ENCODE measurements around the gene GLCE.

GLCE gene

DNA sequence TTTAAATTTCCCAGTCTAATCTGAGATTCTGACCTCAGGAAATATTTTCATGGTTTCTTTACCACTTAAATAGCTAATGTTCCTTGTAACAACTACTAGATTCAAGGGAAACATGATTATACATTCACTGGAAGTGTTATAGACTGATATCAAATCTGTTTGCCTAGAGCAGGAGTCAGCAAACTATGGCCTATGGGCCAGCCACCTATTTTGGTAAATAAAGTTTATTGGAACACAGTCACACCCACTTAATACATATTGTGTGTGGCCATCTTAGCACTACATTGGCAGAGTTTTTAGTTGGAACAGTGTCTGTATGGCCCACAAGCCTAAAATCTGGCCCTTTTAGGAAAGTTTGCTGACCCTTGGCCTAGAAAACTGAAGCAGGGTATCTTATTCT, 50.1 kb downstream of the GLCE start:
- no peak for DNase-seq

DNA sequence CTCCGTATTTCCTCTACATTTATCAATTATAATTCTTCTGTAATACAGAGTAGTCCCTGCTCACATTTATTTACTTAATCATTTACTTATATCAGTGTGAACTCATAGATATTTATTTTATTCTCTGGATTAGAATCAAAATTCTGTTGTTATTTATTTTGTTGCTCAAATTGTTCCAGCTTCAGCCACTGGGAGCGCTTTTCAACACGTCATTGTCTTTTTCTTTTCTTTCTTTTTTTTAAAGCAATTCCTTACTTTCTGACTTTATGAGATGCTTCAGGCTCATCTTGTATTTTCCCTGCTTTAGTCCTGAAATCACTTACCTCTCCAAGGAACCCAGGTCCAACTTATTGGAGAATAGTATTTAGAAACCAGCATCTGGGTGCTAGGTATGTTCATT, 53.4 kb downstream of the GLCE start:
- no peak for DNase-seq

DNA sequence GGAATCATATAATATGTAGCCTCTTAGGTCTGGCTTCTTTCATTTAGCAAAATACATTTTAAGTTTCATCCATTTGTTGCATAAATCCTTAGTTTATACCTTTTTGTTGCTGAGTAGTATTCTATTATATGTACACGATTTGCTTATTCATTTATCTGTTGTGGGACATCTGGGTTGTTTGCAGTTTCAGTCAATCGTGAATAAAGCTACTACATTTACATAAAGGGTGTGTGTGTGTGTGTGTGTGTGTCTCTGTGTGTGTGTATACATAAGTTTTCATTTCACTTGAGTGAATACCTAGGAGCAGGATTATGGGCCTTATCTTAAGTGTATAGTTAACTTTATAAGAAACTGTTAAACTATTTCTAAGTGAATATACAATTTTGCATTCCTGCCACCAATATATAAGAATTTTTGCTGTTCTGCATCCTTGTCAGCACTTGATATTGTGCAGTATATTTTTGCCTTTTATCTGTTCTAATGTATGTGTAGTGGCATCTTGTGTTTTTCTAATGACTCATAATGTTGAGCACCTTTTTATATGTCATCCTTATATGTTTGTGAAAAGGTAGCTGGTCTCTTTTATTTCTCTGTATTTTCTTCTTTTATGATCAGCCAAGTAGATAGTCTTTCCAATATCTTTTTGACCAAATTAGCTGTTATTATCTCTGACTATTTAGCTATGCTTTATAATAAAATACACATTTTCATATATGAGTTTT, 55.0 kb downstream of the GLCE start:
- no peak for DNase-seq

DNA sequence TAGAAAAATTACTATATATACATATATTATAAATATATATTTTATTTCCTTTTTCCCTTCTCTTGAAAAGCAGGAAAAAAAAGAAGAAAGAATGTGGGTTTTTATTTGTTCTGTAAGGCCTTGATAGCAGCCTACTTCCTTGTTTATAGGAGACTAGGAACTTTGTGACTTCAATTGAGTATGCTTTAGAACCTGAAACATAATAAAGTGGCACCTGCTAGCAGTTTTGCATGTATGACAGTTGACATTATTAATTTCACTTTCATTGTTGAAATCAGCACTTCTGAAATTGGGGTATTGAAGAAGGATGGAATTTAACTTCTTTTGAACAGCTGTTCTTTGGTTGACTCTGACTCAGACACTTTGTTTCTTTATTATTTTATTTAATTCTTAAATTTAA, 56.9 kb downstream of the GLCE start:
- no peak for DNase-seq

DNA sequence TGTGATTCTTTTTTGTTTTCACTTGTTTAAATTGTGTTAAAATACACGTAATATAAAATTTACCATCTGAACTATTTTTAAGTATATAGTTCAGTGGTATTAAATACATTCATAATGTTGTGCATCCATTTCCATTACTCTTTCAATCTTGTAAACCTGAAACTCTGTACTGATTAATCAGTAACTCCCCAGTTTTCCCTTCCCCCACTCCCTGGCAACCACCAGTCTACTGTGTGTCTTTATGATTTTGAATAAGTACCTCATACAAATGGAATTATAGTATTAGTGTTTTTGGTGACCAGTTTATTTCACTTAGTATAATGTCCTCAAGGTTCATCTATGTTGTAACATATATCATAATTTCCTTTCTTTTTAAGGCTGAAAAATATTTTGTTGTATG, 59.3 kb downstream of the GLCE start:
- DNase-seq, result no peak

DNA sequence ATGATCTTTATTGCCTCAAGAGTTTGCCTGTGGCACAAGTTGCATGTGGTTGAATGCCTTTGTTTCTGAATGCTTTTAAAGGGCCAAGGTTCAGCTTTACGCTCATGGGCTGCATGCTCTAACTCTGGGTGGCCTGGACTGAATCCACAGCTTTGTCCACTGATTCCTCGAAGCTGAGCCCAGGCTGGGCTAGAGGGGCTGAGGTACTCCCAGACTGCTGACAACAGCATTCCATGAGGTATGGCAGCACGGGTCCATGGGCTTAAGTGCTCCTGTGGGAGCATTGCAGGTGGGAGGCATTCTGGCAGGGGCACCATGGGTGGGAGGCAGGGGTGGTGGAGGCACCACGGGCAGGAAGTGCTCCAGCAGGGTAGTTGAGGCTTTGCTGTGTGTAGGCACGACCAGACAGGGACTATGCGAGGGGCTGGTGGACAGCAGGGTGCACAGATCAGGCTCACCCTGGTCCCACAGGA, 61.6 kb downstream of the GLCE start:
- DNase-seq, result no peak

DNA sequence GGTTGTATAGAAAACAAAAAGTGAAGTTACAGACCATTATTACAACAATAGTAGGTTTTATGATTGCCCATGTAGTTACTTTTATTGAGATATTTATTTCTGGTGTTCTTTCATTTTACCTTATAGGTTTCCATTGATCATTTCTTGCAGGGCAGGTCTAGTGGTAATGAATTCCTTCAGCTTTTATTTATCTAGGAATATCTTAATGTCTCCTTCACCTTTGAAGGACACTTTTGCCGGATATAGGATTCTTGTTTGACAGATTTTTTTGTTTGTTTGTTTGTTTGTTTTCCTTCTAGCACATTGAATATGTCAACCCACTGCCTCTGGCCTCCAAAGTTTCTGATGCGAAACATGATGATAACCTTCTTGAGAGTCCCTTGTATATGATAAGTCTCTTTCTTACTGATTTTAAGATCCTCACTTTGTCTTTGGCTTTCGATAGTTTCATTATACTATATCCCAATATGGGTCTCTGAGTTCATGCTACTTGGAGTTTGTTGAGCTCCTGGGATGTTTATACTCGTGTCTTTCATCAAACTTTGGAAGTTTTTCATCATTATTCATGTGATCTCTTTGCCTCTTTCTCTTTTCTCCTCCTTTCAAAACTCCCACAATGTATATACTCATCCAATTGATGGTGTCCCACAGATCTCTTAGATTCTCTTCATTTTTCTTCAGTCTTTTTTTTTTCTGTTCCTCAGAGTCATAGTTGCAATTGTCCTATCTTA, 62.8 kb downstream of the GLCE start:
- no peak for DNase-seq

DNA sequence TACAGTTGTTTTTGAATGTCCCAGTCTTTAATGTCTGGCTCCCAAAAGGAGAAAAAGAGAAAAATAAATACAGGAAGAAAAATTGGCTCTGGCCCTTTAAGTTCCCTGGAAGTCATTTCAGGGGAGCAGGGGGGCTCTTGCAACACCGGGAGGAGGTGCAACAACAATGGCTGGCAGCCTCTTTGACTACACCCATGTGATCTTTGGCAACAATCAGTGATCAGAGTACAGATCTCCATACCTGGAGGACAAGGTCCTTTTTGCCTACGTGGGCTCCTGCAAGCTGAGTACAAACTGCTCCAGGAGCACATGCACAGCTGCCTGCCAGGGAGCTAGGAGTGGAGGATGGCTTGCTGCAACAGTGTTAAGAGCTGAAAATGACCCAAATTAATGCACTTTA, 63.9 kb downstream of the GLCE start:
- DNase-seq, result no peak

DNA sequence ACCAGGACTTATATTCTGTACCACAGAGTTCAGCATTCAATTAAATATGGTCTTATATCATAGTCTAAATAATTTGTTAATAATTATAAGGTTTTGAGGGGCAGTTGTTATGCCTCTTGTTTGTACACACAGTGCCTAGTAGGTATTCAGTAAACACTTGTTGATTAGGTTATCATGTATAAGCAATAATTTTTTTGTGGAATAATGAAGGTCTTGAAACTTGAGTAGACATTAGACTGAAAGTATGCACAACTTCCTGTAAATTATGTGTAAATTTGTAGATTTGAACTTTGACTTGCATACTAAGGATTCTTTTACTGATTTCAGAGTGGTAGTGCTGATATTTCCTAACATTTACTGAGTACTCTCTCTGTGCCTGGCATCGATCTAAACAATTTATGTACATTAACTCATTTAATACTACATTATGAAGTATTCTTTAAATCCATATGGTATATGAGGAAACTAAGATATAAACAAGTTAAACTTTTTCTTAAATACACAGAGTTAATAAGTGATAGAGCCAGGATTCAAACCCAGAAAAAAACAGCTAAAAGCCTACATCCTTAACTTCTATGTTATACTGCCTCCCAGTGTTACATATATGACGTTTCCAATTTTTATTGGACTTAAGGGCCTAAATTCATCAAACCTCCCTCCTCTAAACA, 65.1 kb downstream of the GLCE start:
- no peak for DNase-seq

DNA sequence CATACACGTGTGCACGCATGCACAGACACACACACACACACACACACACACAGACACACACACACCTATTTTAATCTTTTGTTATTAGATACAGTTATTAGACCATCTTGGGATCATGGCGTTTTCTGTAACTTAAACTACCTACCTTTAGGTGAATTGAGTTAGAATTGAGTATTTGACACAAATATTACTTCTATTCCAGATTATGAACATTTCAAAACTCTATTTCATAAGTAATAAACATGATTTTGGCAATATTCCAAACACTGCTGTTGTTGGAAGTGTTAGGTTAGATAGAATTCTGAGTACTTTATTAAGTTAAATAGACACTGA, 65.6 kb downstream of the GLCE start:
- no peak for DNase-seq

DNA sequence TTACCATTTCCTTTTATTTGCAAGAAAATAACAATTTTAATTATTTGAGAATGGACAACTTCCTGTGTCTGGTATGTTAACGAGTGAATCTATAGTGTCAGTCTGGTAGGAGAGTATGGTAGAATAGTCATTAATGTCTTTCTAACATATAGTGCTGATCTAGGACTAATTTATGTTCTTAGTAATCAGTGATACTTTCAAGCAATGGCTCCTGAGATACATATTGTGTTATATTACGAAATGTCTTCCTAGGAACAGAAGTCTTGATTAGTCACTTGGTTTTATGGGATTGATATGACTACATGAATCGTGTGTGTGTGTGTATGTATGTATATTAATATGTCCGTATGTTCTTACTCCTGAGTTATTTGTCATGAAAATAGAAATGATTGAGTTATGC, 71.7 kb downstream of the GLCE start:
- no peak for DNase-seq

DNA sequence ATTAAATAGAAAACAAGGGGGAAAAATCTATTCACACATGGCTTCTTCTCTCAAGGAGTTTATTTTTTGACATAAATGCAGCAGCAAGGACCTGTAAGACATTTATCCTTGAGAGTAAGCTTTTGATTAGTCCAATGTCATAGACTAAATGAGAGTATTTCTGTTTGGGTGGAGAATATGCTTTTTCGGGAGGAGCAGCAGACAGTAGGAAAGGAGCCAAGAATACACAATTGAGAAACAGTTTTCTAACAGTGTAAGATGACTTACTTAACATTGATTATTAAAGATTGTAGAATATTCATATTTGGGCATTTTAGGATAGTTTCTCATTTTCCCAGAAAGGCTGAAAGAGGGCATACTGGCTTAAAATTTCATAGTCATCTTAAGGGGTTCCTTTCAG, 72.3 kb downstream of the GLCE start:
- DNase-seq, result no peak

DNA sequence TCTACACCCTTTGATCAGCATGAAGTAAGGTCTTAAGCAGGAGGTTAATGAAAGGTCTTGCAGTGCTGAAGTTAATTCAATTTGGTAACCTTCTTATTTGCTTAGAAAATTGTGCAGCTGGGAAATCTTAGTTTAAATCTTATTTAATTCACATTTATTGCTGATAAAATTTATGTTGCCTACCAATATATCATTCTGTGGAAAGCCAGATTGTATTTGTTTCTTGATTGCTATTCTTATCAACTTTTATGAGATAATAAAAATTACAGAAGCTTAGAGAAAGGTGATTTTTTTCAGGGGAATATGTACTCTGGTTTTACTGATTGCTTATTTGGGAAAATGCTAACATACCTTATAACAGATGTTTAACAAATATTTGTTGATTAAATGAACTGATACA, 74.2 kb downstream of the GLCE start:
- DNase-seq, result no peak

DNA sequence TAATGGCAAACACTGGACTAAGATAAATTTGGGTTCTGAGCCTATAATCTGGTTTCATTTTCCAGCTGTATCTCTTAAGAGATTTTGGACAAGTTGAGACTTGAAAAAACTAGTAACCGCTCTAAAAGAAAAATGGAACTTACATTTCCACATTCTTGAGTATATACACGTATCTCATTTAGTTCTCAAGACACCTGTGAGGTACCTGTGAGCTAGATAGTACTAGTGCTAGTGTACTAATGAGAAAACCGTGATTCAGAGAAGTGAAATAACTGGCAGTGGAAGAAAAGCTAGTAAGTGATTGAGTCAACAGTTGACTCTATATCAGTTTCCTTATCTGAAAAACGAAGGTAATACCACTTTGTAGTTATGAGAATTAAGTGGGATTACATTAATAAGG, 76.1 kb downstream of the GLCE start:
- DNase-seq, result no peak

DNA sequence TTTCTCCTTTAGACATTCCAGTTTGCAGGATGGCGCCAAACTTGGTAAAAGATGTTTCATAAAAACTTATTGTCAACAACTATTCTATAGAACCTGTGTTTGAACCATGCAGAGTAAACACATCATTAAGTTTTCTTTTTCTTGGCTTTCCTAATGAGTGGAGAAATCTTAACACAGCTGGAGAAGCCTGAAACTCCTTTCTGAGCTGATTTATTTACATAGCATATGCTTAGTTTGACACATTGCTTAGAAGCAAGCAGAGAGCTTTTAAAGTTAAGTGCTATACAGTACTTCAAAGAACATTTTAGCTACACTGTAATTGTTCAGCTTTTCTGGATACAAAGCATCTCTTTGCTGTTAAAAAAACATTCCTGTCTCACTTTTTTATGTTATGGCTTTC, 77.3 kb downstream of the GLCE start:
- no peak for DNase-seq

DNA sequence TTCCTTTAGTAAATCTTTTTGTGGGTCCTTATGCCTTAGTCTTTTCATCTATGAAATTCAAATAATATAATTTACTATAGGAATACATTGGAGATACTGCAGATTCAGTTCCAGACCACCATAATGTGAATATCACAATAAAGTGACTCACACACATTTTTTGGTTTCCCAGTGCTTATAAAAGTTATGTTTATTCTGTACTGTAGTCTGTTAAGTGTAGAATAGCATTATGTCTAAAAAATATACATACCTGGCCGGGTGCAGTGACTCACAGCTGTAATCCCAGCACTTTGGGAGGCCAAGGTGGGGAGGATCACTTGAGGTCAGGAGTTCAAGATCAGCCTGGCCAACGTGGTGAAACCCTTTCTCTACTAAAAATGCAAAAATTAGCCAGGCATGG, 84.4 kb downstream of the GLCE start:
- no peak for DNase-seq

DNA sequence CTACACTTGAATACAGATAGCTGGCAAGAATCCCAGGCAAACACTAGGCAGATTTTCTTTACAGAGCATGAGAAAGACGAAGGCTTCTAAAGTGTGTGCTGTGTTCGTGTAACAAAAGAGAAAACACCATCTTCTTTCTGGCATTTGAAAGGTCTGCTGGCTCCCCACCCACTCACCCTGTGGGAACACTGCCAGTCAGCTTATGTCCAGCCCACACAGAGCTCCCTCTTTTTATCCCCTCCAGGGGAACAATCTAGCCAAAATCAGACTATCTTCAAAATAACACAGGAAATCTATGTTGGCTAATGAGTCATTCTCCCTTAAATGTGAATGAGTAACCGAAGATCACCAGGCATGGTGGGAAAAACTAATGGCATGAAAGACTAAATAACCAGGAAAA, 92.7 kb downstream of the GLCE start:
- no peak for DNase-seq

DNA sequence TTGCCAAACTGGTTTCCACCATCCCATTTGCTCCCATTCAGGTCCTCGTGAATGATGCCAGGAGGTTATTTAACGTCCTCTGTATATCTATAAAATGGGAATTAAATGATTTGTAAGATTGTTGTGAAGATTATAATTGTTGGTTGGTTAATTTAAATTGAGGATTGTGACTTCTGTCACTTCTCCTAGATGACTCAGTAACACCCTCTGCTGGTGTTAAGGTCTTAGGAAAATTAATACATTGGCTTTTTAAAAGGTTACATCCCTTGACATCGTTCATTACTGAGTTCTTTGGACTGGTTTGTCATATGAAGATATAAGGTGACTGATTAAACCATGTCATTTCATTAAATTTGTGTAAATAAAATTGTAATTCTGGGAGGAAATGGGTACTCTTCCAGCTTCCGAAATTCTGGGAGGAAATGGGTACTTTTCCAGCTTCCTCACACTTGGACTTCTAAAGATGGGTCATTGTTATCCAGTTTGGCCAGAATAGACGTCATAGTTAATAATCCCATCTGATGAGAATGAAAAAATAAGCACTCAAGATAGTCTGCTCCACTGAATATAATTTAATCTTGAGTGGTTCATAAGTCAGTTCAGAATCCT, 105.0 kb downstream of the GLCE start:
- no peak for DNase-seq

DNA sequence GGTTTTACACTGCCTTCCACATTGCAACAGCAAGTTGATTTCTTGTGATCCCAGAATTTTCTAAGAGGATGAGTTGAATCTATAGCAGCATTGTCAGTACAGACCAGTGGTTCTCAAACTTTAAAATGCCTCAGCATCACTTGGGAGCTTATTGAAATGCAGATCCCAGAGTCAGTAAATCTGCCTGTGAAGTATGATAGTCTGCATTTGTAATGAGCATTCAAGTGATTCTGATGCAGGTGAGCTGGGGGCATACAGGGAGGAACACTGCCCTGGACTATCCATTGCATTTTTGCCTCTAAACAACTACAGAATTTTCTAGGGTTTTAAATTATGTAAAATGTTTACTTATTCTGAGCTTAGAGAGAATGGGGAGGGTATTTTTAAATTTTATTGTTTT, 110.8 kb downstream of the GLCE start:
- no peak for DNase-seq

DNA sequence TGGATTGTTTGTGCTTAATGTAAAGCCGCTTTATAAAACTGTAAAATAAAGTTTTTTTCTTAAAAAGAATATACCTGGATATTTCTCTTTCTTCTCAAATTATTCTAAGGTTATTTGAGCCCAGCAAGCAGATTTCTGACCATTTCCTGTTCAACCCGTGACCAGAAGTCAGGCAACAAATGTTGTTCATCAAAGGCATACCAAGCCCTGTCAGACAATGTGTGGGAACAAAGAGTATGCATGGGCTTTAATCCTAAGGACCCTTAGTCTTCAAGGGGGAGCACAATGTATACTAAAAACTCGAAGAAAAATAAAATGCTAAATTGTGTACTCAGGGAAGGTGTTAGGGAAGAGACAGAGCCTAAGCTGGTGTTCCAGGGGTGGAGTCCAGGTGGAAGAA, 111.7 kb downstream of the GLCE start:
- DNase-seq, result no peak

DNA sequence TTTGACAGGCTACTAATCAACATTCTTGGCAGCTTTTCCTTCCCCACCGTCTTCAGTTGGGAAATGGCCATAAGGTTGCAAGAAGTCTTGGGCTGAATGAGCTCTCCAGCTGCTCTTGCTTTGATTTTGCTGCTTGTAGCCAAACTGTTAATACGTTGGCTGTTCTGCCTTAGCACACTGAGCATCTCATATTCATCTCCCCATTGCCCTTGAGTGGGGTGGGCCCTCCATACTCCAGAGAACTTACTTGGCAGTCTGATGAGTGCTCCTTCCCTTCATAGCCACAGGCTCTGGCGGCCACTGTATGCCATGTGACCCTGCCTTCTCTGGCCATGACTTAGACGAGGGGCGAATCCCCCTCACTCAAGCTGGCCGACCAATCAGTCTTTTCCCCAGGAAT, 112.5 kb downstream of the GLCE start:
- no peak for DNase-seq

DNA sequence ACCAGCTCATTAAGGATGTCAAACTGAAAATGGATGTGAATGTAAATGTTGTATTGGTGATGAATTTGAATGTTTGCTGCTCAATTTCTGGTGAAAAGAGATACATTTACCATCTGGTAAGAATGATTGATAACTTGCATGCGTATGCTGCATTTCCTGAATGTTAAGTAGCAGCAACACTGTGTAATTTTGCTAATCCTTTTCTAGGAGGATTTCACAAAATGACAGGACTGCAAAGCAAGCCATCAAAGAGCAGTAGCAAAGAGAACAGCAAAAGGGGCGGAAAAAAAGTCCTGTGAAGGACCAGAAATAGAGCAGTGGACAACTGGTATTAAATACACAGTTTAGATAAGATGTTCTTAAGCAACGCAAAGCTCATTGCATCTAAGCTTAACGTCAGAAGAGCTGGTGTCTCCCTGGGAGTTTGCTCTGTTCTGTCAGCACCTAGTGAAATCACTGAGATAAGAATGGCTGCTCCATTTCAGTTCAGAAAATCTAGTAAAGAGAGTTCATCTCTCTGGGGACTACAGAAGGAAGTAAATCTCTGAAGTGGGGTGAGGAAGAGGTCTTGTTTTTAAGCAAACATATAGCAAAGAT, 114.7 kb downstream of the GLCE start:
- no peak for DNase-seq

DNA sequence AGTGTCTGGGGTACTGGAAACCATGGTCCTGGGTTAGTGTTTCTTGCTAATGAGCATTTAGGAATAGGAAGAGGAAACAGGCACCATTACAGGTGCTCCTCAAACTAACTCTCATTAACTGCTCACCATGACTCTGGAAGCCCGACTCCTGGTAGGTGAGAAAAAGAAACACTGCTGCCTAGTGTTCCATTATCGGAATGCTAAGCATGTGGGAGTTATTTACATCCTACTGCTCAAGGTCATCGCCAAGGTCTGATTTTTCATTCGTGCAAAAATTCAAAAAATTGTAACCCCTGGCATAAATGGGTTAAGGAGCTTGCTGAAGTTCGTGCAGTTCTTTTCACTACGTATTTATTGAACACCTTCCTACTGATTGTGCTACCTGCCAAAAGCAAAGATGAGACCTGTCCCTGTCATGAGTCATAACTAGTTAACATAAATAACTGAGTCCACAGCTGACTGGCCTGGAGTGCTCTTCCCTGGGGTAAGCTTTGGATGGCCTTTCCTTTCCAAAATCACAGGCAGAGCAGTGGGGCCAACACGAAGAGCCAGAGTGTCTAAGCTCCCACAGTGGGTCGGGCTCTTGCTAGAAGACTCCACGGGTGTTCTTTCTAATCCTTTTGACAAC, 115.6 kb downstream of the GLCE start:
- DNase-seq, result no peak
